Measurements from ENCODE around the gene PRRC2C. TPM values are rescaled to one million over a fixed set of nuclear protein-coding genes. Genes with fewer than 3 reads are reported as not detected.

PRRC2C gene
- total and polyA plus RNA-seq, 2 of the 13 experiments (the other 11 are each of a cell fraction or from before 2014, with no cell fraction given) = 46.2 to 57.0 TPM

DNA sequence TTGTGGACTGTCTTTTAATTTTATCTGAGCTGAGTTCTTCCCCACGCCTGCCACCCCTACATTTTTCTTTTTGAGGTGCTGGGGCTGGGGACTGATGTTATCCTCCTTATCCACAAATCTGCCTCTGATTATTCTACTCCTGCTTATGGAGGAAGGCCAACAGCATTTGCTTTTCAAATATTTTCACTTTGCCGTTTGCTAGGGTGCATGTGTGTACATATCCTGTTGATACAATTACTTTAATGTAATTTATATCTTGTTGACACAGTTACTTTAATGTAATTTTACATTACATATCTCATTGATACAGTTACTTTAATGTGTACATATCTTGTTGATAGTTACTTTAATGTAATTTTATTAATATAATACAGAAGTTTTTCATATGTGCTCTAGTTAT is 36.2 kb downstream of the PRRC2C start (continued):
- TF ChIP-seq ZMYM3 (CRISPR knock-in tag; IDR thresholded peaks at IDR 0.05) (no peak), NR1H2 (CRISPR knock-in tag; IDR thresholded peaks at IDR 0.05; ENCODE audit: borderline replicate concordance, low read depth) (no peak)

DNA sequence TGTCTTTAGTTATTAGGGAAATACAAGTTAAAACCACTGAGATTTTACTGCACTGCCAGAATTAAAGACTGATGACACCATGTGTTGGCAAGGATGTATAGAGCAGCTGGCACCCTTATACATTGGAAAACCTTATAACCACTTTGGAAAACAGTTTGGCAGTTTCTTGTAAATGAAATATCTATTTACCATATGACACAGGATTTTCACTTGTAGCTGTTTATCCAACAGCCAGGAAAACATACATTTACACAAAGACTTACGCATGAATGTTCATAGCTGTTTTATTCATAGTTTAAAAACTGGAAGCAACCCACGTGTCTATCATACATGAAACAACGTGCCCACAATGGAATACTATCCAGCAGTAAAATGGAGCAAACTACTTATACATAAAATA is 45.3 kb downstream of the PRRC2C start:
- in situ Hi-C loops (cut with HindIII; ENCODE audit: extremely low pct_ligation_motif_present, low pct_unique_long_range_greater_than_20kb) (no loop called here), intact Hi-C loops (cut with micrococcal nuclease; ENCODE audit: unreplicated experiment) (no loop called here)
- Histone ChIP-seq H3K36me3 (replicated peaks in 1 of 2; ENCODE audit: control insufficient read depth in 1 of 2, insufficient read depth in 2 of 2, low read length in 2 of 2) (peaks cover 10 to 64% of the 10 kb centered on the region in 2 experiments), H3K27ac (ENCODE audit: extremely low read length, insufficient read depth, low read length) (no peak overlapping the region), H3K27me3 (ENCODE audit: control insufficient read depth in 1 of 2, insufficient read depth in 2 of 2, low read length in 2 of 2) (no peaks in the 10 kb centered on the region), H3K4me1 (ENCODE audit: insufficient read depth, low read length) (no peaks in the 10 kb centered on the region), H3K79me2 (ENCODE audit: insufficient read depth, low read length) (no peaks in the 10 kb centered on the region), H3K9ac (ENCODE audit: insufficient read depth, low read depth, low read length) (no peak overlapping the region), H3K9me3 (ENCODE audit: low read length) (no peaks in the 10 kb centered on the region), H4K20me1 (ENCODE audit: insufficient read depth, low read length) (no peaks in the 10 kb centered on the region), H3K4me2 (ENCODE audit: low read depth, low read length) (no peak overlapping the region), H2AFZ (ENCODE audit: low read length) (no peak overlapping the region), H3K4me3 (replicated peaks in 1 of 3; ENCODE audit: insufficient read depth in 1 of 3, low read depth in 2 of 3, low read length in 3 of 3) (no peak overlapping the region)
- ATAC-seq (no peak), FAIRE-seq (no peak), DNase-seq (ENCODE audit: low spot score) (no peak)
- ChIA-PET POLR2A (no interaction called here), CTCF (ENCODE audit: low intra/inter-chr PET ratio, low total read pairs) (no interaction called here)
- BruUV-seq (replicated peaks) = no TSS peak
- WGBS (ENCODE audit: low lambda C conversion rate) = 97% methylated on average over 3 of the region's 3 CpGs
- TF ChIP-seq, protein P1, sequence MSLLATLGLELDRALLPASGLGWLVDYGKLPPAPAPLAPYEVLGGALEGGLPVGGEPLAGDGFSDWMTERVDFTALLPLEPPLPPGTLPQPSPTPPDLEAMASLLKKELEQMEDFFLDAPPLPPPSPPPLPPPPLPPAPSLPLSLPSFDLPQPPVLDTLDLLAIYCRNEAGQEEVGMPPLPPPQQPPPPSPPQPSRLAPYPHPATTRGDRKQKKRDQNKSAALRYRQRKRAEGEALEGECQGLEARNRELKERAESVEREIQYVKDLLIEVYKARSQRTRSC (CRISPR knock-in tag; IDR thresholded peaks at IDR 0.05; ENCODE audit: low read depth) = no peak
- no peak for TF ChIP-seq ATF7-NPFF (CRISPR knock-in tag; IDR thresholded peaks at IDR 0.05; ENCODE audit: low read depth)
- TF ChIP-seq KLF11 (CRISPR knock-in tag; IDR thresholded peaks at IDR 0.05) = no peak
- no peak for TF ChIP-seq ARHGAP35 (CRISPR knock-in tag; IDR thresholded peaks at IDR 0.05; ENCODE audit: borderline replicate concordance)
- TF ChIP-seq ZKSCAN1 (IDR thresholded peaks at IDR 0.05; ENCODE audit: low read length) = no peak
- TF ChIP-seq, protein P2, sequence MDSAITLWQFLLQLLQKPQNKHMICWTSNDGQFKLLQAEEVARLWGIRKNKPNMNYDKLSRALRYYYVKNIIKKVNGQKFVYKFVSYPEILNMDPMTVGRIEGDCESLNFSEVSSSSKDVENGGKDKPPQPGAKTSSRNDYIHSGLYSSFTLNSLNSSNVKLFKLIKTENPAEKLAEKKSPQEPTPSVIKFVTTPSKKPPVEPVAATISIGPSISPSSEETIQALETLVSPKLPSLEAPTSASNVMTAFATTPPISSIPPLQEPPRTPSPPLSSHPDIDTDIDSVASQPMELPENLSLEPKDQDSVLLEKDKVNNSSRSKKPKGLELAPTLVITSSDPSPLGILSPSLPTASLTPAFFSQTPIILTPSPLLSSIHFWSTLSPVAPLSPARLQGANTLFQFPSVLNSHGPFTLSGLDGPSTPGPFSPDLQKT (CRISPR knock-in tag; IDR thresholded peaks at IDR 0.05; ENCODE audit: borderline replicate concordance) = no peak
- TF ChIP-seq, protein P3, sequence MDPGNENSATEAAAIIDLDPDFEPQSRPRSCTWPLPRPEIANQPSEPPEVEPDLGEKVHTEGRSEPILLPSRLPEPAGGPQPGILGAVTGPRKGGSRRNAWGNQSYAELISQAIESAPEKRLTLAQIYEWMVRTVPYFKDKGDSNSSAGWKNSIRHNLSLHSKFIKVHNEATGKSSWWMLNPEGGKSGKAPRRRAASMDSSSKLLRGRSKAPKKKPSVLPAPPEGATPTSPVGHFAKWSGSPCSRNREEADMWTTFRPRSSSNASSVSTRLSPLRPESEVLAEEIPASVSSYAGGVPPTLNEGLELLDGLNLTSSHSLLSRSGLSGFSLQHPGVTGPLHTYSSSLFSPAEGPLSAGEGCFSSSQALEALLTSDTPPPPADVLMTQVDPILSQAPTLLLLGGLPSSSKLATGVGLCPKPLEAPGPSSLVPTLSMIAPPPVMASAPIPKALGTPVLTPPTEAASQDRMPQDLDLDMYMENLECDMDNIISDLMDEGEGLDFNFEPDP (CRISPR knock-in tag; conservative IDR thresholded peaks at IDR 0.05) = no peak
- no peak for TF ChIP-seq ZNF484 (CRISPR knock-in tag; IDR thresholded peaks at IDR 0.05; ENCODE audit: borderline replicate concordance, low read depth)
- no peak for TF ChIP-seq CENPT (CRISPR knock-in tag; IDR thresholded peaks at IDR 0.05; ENCODE audit: low read depth)
- no peak for TF ChIP-seq ZNF614 (CRISPR knock-in tag; IDR thresholded peaks at IDR 0.05; ENCODE audit: borderline replicate concordance)
- TF ChIP-seq, protein P4, sequence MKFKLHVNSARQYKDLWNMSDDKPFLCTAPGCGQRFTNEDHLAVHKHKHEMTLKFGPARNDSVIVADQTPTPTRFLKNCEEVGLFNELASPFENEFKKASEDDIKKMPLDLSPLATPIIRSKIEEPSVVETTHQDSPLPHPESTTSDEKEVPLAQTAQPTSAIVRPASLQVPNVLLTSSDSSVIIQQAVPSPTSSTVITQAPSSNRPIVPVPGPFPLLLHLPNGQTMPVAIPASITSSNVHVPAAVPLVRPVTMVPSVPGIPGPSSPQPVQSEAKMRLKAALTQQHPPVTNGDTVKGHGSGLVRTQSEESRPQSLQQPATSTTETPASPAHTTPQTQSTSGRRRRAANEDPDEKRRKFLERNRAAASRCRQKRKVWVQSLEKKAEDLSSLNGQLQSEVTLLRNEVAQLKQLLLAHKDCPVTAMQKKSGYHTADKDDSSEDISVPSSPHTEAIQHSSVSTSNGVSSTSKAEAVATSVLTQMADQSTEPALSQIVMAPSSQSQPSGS (CRISPR knock-in tag; IDR thresholded peaks at IDR 0.05) = no peak
- no peak for TF ChIP-seq TARDBP (CRISPR knock-in tag; IDR thresholded peaks at IDR 0.05)
- no peak for TF ChIP-seq ZNF761 (CRISPR knock-in tag; conservative IDR thresholded peaks at IDR 0.05)
- no peak for TF ChIP-seq MEIS1 (CRISPR knock-in tag; IDR thresholded peaks at IDR 0.05; ENCODE audit: borderline replicate concordance)
- TF ChIP-seq ELF1 (CRISPR knock-in tag; IDR thresholded peaks at IDR 0.05) = no peak
- TF ChIP-seq, protein P5, sequence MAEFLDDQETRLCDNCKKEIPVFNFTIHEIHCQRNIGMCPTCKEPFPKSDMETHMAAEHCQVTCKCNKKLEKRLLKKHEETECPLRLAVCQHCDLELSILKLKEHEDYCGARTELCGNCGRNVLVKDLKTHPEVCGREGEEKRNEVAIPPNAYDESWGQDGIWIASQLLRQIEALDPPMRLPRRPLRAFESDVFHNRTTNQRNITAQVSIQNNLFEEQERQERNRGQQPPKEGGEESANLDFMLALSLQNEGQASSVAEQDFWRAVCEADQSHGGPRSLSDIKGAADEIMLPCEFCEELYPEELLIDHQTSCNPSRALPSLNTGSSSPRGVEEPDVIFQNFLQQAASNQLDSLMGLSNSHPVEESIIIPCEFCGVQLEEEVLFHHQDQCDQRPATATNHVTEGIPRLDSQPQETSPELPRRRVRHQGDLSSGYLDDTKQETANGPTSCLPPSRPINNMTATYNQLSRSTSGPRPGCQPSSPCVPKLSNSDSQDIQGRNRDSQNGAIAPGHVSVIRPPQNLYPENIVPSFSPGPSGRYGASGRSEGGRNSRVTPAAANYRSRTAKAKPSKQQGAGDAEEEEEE (CRISPR knock-in tag; IDR thresholded peaks at IDR 0.05; ENCODE audit: borderline replicate concordance) = no peak

All from HepG2 (cell line).